ENCODE data around the gene PTPRN2. TPM values are rescaled to one million over a fixed set of nuclear protein-coding genes. Genes with fewer than 3 reads are reported as not detected.

The PTPRN2 gene
- total RNA-seq, 1 experiment from 2014 or later: 2.1 TPM

GRCh38 chr7:158053183-158053915 lies 534.3 kb downstream of the PTPRN2 start:
- no peak overlapping the region for H2AFZ ChIP-seq (ENCODE audit: low read depth, low read length, poor library complexity, severe bottlenecking)
- H3K4me3 ChIP-seq (replicated peaks in 1 of 2; ENCODE audit: low read depth in 1 of 2, low read length in 2 of 2): no peak overlapping the region
- H3K9me3 ChIP-seq (ENCODE audit: control insufficient read depth in 1 of 2, insufficient read depth in 1 of 2, low read depth in 1 of 2, low read length in 2 of 2): peaks cover 0 to 4% of the 10 kb centered on the region in 2 experiments; a peak in 2 of 4 replicates
- ChIA-PET POLR2A (no interaction called here), CTCF (no interaction called here), RAD21 (ENCODE audit: low non-redundant PET in 1 of 2, low total read pairs in 2 of 2, uncharacterized antibody in 2 of 2, unreplicated experiment in 2 of 2) (no interaction called here)
- no peak for ATAC-seq
- BruUV-seq (replicated peaks): no TSS peak
- no peaks in the 10 kb centered on the region for H3K27me3 ChIP-seq (ENCODE audit: insufficient read depth, low read length)
- no peak overlapping the region for H3K27ac ChIP-seq (ENCODE audit: low read depth, low read length)
- H3K4me2 ChIP-seq (ENCODE audit: low read length): no peak overlapping the region
- no peaks in the 10 kb centered on the region for H3K79me2 ChIP-seq (ENCODE audit: insufficient read depth, low read length)
- intact Hi-C loops (cut with micrococcal nuclease): loop anchor here (2.0 kb wide), 1 partner anchor 355 kb away; no protein-coding TSS in a partner anchor
- H3K36me3 ChIP-seq (ENCODE audit: control insufficient read depth in 1 of 2, insufficient read depth in 2 of 2, low read length in 2 of 2): no peaks in the 10 kb centered on the region
- no peak overlapping the region for H3K9ac ChIP-seq (ENCODE audit: low read length)
- DNase-seq (ENCODE audit: low read depth, low spot score): no peak
- no peaks in the 10 kb centered on the region for H3K4me1 ChIP-seq (ENCODE audit: control insufficient read depth in 1 of 2, insufficient read depth in 2 of 2, low read length in 2 of 2)
- no peaks in the 10 kb centered on the region for H4K20me1 ChIP-seq (ENCODE audit: insufficient read depth)
- H3K9me2 ChIP-seq (ENCODE audit: insufficient read depth): no peaks in the 10 kb centered on the region
- no peak for TF ChIP-seq CTCF (IDR thresholded peaks at IDR 0.05 in 2 of 3, conservative IDR thresholded peaks at IDR 0.05 in 1 of 3; ENCODE audit: borderline replicate concordance in 1 of 3, insufficient read depth in 1 of 3, low read depth in 2 of 3, low read length in 2 of 3)

GRCh38 chr7:158052381-158053060 lies 535.1 kb downstream of the PTPRN2 start:
- POLR2A ChIA-PET: no interaction called here
- TF ChIP-seq YY1 (IDR thresholded peaks at IDR 0.05; ENCODE audit: extremely low read depth, insufficient replicate concordance, low read depth, low read length): no peak
- no peak for TF ChIP-seq SP1 (IDR thresholded peaks at IDR 0.05; ENCODE audit: low read depth)
- TF ChIP-seq ZFX (IDR thresholded peaks at IDR 0.05): no peak
- no peak for TF ChIP-seq FOSL1 (IDR thresholded peaks at IDR 0.05; ENCODE audit: low read depth)

More at GRCh38 chr7:158052381-158053060, 535.1 kb downstream of the PTPRN2 start:
- Histone ChIP-seq H3K4me3 (replicated peaks in 1 of 2; ENCODE audit: low read depth in 1 of 2, low read length in 2 of 2) (no peak overlapping the region), H4K20me1 (ENCODE audit: insufficient read depth) (no peaks in the 10 kb centered on the region), H3K36me3 (ENCODE audit: control insufficient read depth in 1 of 2, insufficient read depth in 2 of 2, low read length in 2 of 2) (no peaks in the 10 kb centered on the region), H3K79me2 (ENCODE audit: insufficient read depth, low read length) (no peaks in the 10 kb centered on the region), H2AFZ (ENCODE audit: low read depth, low read length, poor library complexity, severe bottlenecking) (no peak overlapping the region), H3K4me2 (ENCODE audit: low read length) (no peak overlapping the region), H3K27me3 (ENCODE audit: insufficient read depth, low read length) (no peaks in the 10 kb centered on the region), H3K27ac (ENCODE audit: low read depth, low read length) (no peak overlapping the region), H3K9me2 (ENCODE audit: insufficient read depth) (no peaks in the 10 kb centered on the region), H3K9me3 (ENCODE audit: control insufficient read depth in 1 of 2, insufficient read depth in 1 of 2, low read depth in 1 of 2, low read length in 2 of 2) (peaks cover 0 to 4% of the 10 kb centered on the region in 2 experiments; a peak in 2 of 4 replicates), H3K4me1 (ENCODE audit: control insufficient read depth in 1 of 2, insufficient read depth in 2 of 2, low read length in 2 of 2) (no peaks in the 10 kb centered on the region), H3K9ac (ENCODE audit: low read length) (no peak overlapping the region)
- CTCF ChIA-PET: no interaction called here
- BruUV-seq (replicated peaks): no TSS peak
- intact Hi-C loops (cut with micrococcal nuclease): loop anchor here (2.0 kb wide), 1 partner anchor 356 kb away; no protein-coding TSS in a partner anchor
- RAD21 ChIA-PET (ENCODE audit: low non-redundant PET in 1 of 2, low total read pairs in 2 of 2, uncharacterized antibody in 2 of 2, unreplicated experiment in 2 of 2): no interaction called here
- DNase-seq (ENCODE audit: low read depth, low spot score): no peak
- ATAC-seq: no peak
